HepG2 (cell line): ENCODE results near the gene CLDN20. TPM values are rescaled to one million over a fixed set of nuclear protein-coding genes. Genes with fewer than 3 reads are reported as not detected.
A peak's percentile ranks its signal among the peaks of the same experiment; 100 is the strongest.

Source experiments
- CSRNP2 ChIP-seq: sonication (generic); formaldehyde crosslinking; conservative IDR thresholded peaks from 2 replicates; pipeline ENCODE4 v1.8.0; 2022; ENCODE audit warnings: low read depth, missing genetic modification reagents
- FOSL1 ChIP-seq: sonication (generic); formaldehyde crosslinking; IDR thresholded peaks from 2 replicates; pipeline ENCODE4 v1.9.0; 2021; ENCODE audit warnings: missing genetic modification reagents, borderline replicate concordance
- GMEB1 ChIP-seq: sonication (generic); formaldehyde crosslinking; IDR thresholded peaks from 2 replicates; pipeline ENCODE4 v1.5.1; 2020; ENCODE audit warnings: missing genetic modification reagents, mild to moderate bottlenecking, borderline replicate concordance
- HNF1B ChIP-seq: sonication (generic); formaldehyde crosslinking; IDR thresholded peaks from 2 replicates; pipeline ENCODE4 v1.5.1; 2020; ENCODE audit warnings: mild to moderate bottlenecking, moderate library complexity, missing genetic modification reagents
- HNRNPH1 ChIP-seq: fragments of 200-400 bp; formaldehyde crosslinking; optimal IDR thresholded peaks from 2 replicates; pipeline ENCODE3; 2017; ENCODE audit warnings: mild to moderate bottlenecking, low read depth, low read length
- MYPOP ChIP-seq: sonication (generic); formaldehyde crosslinking; IDR thresholded peaks from 2 replicates; pipeline ENCODE4 v1.8.1; 2023; ENCODE audit warnings: mild to moderate bottlenecking, moderate library complexity, missing genetic modification reagents
- NR2F1 ChIP-seq, 2 experiments: fragments of 450-650 bp in 1 of 2; formaldehyde crosslinking in 1 of 2; IDR thresholded peaks; 2 replicates each; pipeline versions ENCODE4 v1.5.0 to v1.6.1; 2016 to 2020; ENCODE audit warnings: mild to moderate bottlenecking in 1 of 2, missing compliant biosample characterization in 1 of 2, missing genetic modification reagents in 1 of 2, moderate library complexity in 1 of 2
- PAWR ChIP-seq: sonication (generic); formaldehyde crosslinking; IDR thresholded peaks from 2 replicates; pipeline ENCODE4 v1.4.0; 2020; ENCODE audit warnings: missing genetic modification reagents, mild to moderate bottlenecking, borderline replicate concordance
- PTBP1 ChIP-seq: fragments of 200-400 bp; formaldehyde crosslinking; IDR thresholded peaks from 2 replicates; pipeline ENCODE4 v1.6.1; 2018; ENCODE audit warnings: low read length, low read depth; ENCODE audit not compliant: poor library complexity, severe bottlenecking
- RBM39 ChIP-seq: fragments of 200-400 bp; formaldehyde crosslinking; IDR thresholded peaks from one replicate; pipeline ENCODE4 v1.6.1; 2018; ENCODE audit warnings: antibody characterized with exemption, mild to moderate bottlenecking, low read depth, low read length; ENCODE audit not compliant: poor library complexity, severe bottlenecking
- TEAD3 ChIP-seq: optimal IDR thresholded peaks from 2 replicates; pipeline ENCODE3; 2016; ENCODE audit warnings: borderline replicate concordance
- ZFY ChIP-seq: sonication (generic); formaldehyde crosslinking; IDR thresholded peaks from 2 replicates; pipeline ENCODE4 v1.4.0; 2020; ENCODE audit warnings: missing genetic modification reagents
- ZNF136 ChIP-seq: sonication (generic); formaldehyde crosslinking; IDR thresholded peaks from 2 replicates; pipeline ENCODE4 v1.8.1; 2022; ENCODE audit warnings: low read depth, mild to moderate bottlenecking, moderate library complexity, missing genetic modification reagents
- ZNF280D ChIP-seq: sonication (generic); formaldehyde crosslinking; IDR thresholded peaks from 2 replicates; pipeline ENCODE4 v1.5.1; 2020; ENCODE audit warnings: mild to moderate bottlenecking, missing genetic modification reagents
- ZNF292 ChIP-seq: sonication (generic); formaldehyde crosslinking; IDR thresholded peaks from 2 replicates; pipeline ENCODE4 v1.8.1; 2022; ENCODE audit warnings: mild to moderate bottlenecking, low read depth, missing genetic modification reagents, borderline replicate concordance
- ZNF446 ChIP-seq: sonication (generic); formaldehyde crosslinking; IDR thresholded peaks from 2 replicates; pipeline ENCODE4 v1.5.0; 2020; ENCODE audit warnings: mild to moderate bottlenecking, missing genetic modification reagents
- ZNF460 ChIP-seq: sonication (generic); formaldehyde crosslinking; IDR thresholded peaks from 2 replicates; pipeline ENCODE4 v1.5.1; 2020; ENCODE audit warnings: missing genetic modification reagents, mild to moderate bottlenecking, borderline replicate concordance
- ZNF501 ChIP-seq: sonication (generic); formaldehyde crosslinking; IDR thresholded peaks from 2 replicates; pipeline ENCODE4 v1.5.1; 2020; ENCODE audit warnings: mild to moderate bottlenecking, moderate library complexity, missing genetic modification reagents
- polyA plus RNA-seq, 8 experiments: library from polyadenylated mRNA; depleted of rRNA in 3 of 8; stranded (reverse) in 7 of 8; unstranded in 1 of 8; fragments of >200 nt; fragmentation: Illumina TruSeq in 4 of 8; extraction: Trizol in 4 of 8; gene quantifications; 2 replicates each; pipeline versions ENCODE4 v1.2.1 to v1.2.3, GENCODE V29; 2011 to 2016; ENCODE audit warnings: low read depth in 4 of 8, missing spikeins in 1 of 8, mixed read lengths in 1 of 8; ENCODE audit not compliant: insufficient read depth in 1 of 8
- total RNA-seq, 5 experiments: library from RNA; depleted of rRNA; stranded (reverse); fragments of >200 nt; fragmentation: Illumina TruSeq; extraction: Trizol; gene quantifications; 2 replicates each; pipeline ENCODE4 v1.2.3, GENCODE V29; 2016; ENCODE audit warnings: low read depth in 1 of 5

CLDN20 gene
- total and polyA plus RNA-seq, 2 of the 13 experiments (the other 11 are each of a cell fraction or from before 2014, with no cell fraction given), result not detected

GRCh38 chr6:155314092-155314772, 50.4 kb downstream of the CLDN20 start, which contains the start of gene TFB1M (continued):
- TF ChIP-seq GMEB1 (CRISPR knock-in tag), result no peak; the same call in 1 of the 2 replicates
- peak; percentile 46 for TF ChIP-seq PTBP1
- TF ChIP-seq ZNF136, result no peak; the same call in none of the 2 replicates
- TF ChIP-seq HNF1B (CRISPR knock-in tag), result peak; percentile 83
- peak; percentile 89 for TF ChIP-seq ZNF280D (CRISPR knock-in tag)
- peak; percentile 57; the same call in 1 of the 2 replicates for TF ChIP-seq ZFY (CRISPR knock-in tag)
- TF ChIP-seq ZNF501, result peak; percentile 99
- peak; percentile 77 for TF ChIP-seq HNRNPH1
- TF ChIP-seq RBM39, result peak; percentile 80
- peak; percentile 34 for TF ChIP-seq MYPOP (CRISPR knock-in tag)
- peak; percentile 65; the same call in 1 of the 2 replicates for TF ChIP-seq ZNF292 (CRISPR knock-in tag)
- no peak for TF ChIP-seq PAWR (CRISPR knock-in tag)
- no peak; the same call in 1 of the 2 replicates for TF ChIP-seq CSRNP2
- TF ChIP-seq TEAD3 (CRISPR knock-in tag), result peak; percentile 3
- TF ChIP-seq FOSL1, result no peak
- peak in 1 of 2 experiments; percentile 32; a peak in 1 of 4 replicates for TF ChIP-seq NR2F1 (CRISPR knock-in tag; IDR thresholded peaks at IDR 0.05)
- TF ChIP-seq ZNF446 (CRISPR knock-in tag), result peak; percentile 95
- no peak for TF ChIP-seq ZNF460 (CRISPR knock-in tag)
